MM.1S (cell line): ENCODE measurements around the gene ANKRD6.

Source experiments
- DNase-seq: peaks from one replicate; pipeline ENCODE4 v3.0.0-alpha.2; 2015
- H2AFZ ChIP-seq: fragments of 300-600 bp; sonication (generic); 2 replicates; pipeline ENCODE4 v1.6.0; 2016; ENCODE audit warnings: antibody characterized with exemption, low read length
- H3F3A ChIP-seq: fragments of 300-600 bp; sonication (generic); 2 replicates; pipeline ENCODE4 v1.6.1; 2016; ENCODE audit warnings: mild to moderate bottlenecking, antibody characterized with exemption, low read length, moderate library complexity, mixed read lengths; ENCODE audit not compliant: insufficient read depth
- H3K27ac ChIP-seq: fragments of 300-600 bp; sonication (generic); 2 replicates; pipeline ENCODE4 v1.5.1; 2016; ENCODE audit warnings: mild to moderate bottlenecking, low read length
- H3K27me3 ChIP-seq: fragments of 300-600 bp; sonication (generic); replicated peaks from 2 replicates; pipeline ENCODE4 v1.6.0; 2016; ENCODE audit warnings: low read length; ENCODE audit not compliant: insufficient read depth
- H3K36me3 ChIP-seq: fragments of 300-600 bp; sonication (generic); replicated peaks from 2 replicates; pipeline ENCODE4 v1.6.1; 2016; ENCODE audit warnings: mild to moderate bottlenecking, low read length, mixed read lengths; ENCODE audit not compliant: insufficient read depth
- H3K4me1 ChIP-seq: fragments of 300-600 bp; sonication (generic); 2 replicates; pipeline ENCODE4 v1.6.1; 2016; ENCODE audit warnings: low read length, mixed read lengths
- H3K4me2 ChIP-seq: fragments of 300-600 bp; sonication (generic); 2 replicates; pipeline ENCODE4 v1.6.0; 2016; ENCODE audit warnings: low read depth, low read length
- H3K4me3 ChIP-seq: fragments of 300-600 bp; sonication (generic); 2 replicates; pipeline ENCODE4 v1.5.1; 2016; ENCODE audit warnings: low read length, mixed read lengths
- H3K79me2 ChIP-seq: fragments of 300-600 bp; sonication (generic); 2 replicates; pipeline ENCODE4 v1.6.1; 2016; ENCODE audit warnings: mixed run types, low read length, mixed read lengths
- H3K9ac ChIP-seq: fragments of 300-600 bp; sonication (generic); 2 replicates; pipeline ENCODE4 v1.6.1; 2016; ENCODE audit warnings: low read length, mixed read lengths
- H3K9me2 ChIP-seq: fragments of 300-600 bp; sonication (generic); replicated peaks from 2 replicates; pipeline ENCODE4 v1.6.1; 2016; ENCODE audit warnings: mild to moderate bottlenecking, low read length, mixed read lengths; ENCODE audit not compliant: insufficient read depth
- H3K9me3 ChIP-seq: fragments of 300-600 bp; sonication (generic); replicated peaks from 2 replicates; pipeline ENCODE4 v1.6.1; 2016; ENCODE audit warnings: mild to moderate bottlenecking, low read length, mixed read lengths; ENCODE audit not compliant: insufficient read depth
- H4K20me1 ChIP-seq: fragments of 300-600 bp; sonication (generic); 2 replicates; pipeline ENCODE4 v1.6.1; 2016; ENCODE audit warnings: mild to moderate bottlenecking, low read length, moderate library complexity, mixed read lengths; ENCODE audit not compliant: insufficient read depth
- CTCF ChIP-seq: fragments of 300-600 bp; sonication (generic); IDR thresholded peaks from 2 replicates; pipeline ENCODE4 v1.5.1; 2016; ENCODE audit warnings: antibody characterized with exemption, low read length, mixed read lengths
- EZH2 ChIP-seq: fragments of 300-600 bp; sonication (generic); optimal IDR thresholded peaks from 2 replicates; pipeline ENCODE3; 2017; ENCODE audit warnings: low read depth, mild to moderate bottlenecking, antibody characterized with exemption, low read length, mixed read lengths
- EZH2phosphoT487 ChIP-seq: fragments of 300-600 bp; sonication (generic); IDR thresholded peaks from 2 replicates; pipeline ENCODE4 v1.6.1; 2018; ENCODE audit warnings: antibody characterized with exemption, low read length

Gene ANKRD6

DNA sequence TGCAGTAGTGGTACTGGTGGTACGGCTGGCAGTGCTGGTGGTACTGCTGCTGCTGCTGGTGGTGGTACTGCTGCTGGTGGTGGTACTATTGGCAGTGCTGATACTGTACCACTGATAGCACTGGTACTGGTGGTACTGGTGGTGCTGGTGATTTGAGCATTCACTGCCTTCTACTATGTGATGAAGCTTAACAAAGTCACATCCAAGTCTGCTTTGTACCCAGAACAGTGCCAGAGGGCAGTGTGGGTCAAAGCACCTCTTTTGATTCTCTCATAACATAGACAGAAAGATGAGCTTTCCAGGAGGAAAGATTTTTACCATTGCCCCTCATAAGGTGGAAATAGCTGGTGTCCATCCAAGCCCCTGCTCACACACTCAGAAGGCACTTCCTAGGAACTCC lies 48.7 kb downstream of the ANKRD6 start:
- H3K9me3 ChIP-seq, result no peaks in the 10 kb centered on the region
- no peak overlapping the region for H3K27ac ChIP-seq
- no peaks in the 10 kb centered on the region for H3F3A ChIP-seq
- H3K4me3 ChIP-seq, result no peak overlapping the region
- no peak overlapping the region for H3K9ac ChIP-seq
- no peak overlapping the region for H3K4me2 ChIP-seq
- H3K36me3 ChIP-seq, result no peaks in the 10 kb centered on the region
- no peaks in the 10 kb centered on the region for H3K9me2 ChIP-seq
- H3K27me3 ChIP-seq, result no peaks in the 10 kb centered on the region
- H3K79me2 ChIP-seq, result no peaks in the 10 kb centered on the region
- no peaks in the 10 kb centered on the region for H4K20me1 ChIP-seq
- no peaks in the 10 kb centered on the region for H3K4me1 ChIP-seq
- no peak overlapping the region for H2AFZ ChIP-seq
- no peak for TF ChIP-seq EZH2phosphoT487
- TF ChIP-seq EZH2, result no peak
- TF ChIP-seq CTCF, result no peak
- no peak for DNase-seq

GRCh38 chr6:89482126-89482525 lies 49.2 kb downstream of the ANKRD6 start:
- H3K36me3 ChIP-seq, result no peaks in the 10 kb centered on the region
- H4K20me1 ChIP-seq, result no peaks in the 10 kb centered on the region
- H3K27ac ChIP-seq, result no peak overlapping the region
- no peak overlapping the region for H3K4me3 ChIP-seq
- no peak for DNase-seq
- no peaks in the 10 kb centered on the region for H3K79me2 ChIP-seq
- no peak overlapping the region for H2AFZ ChIP-seq
- H3K4me1 ChIP-seq, result no peaks in the 10 kb centered on the region
- no peaks in the 10 kb centered on the region for H3K27me3 ChIP-seq
- no peaks in the 10 kb centered on the region for H3K9me3 ChIP-seq
- no peak for TF ChIP-seq EZH2
- TF ChIP-seq CTCF, result no peak
- TF ChIP-seq EZH2phosphoT487, result no peak
- H3K4me2 ChIP-seq, result no peak overlapping the region
- no peaks in the 10 kb centered on the region for H3F3A ChIP-seq
- no peaks in the 10 kb centered on the region for H3K9me2 ChIP-seq
- H3K9ac ChIP-seq, result no peak overlapping the region

- Histone ChIP-seq H2AFZ (no peak overlapping the region), H3K9me2 (no peaks in the 10 kb centered on the region), H3K4me3 (no peak overlapping the region), H3K4me1 (no peaks in the 10 kb centered on the region), H3K79me2 (no peaks in the 10 kb centered on the region), H3F3A (no peaks in the 10 kb centered on the region), H3K36me3 (no peaks in the 10 kb centered on the region), H3K9me3 (no peaks in the 10 kb centered on the region), H3K27ac (no peak overlapping the region), H3K27me3 (no peaks in the 10 kb centered on the region), H3K9ac (no peak overlapping the region), H3K4me2 (no peak overlapping the region), H4K20me1 (no peaks in the 10 kb centered on the region)
- no peak for DNase-seq
- TF ChIP-seq EZH2phosphoT487 (no peak), CTCF (no peak), EZH2 (no peak)
These were observed 50.3 kb downstream of the ANKRD6 start for GRCh38 chr6:89483111-89483720.
